ENCODE results near the gene TM9SF2. TPM values are rescaled to one million over a fixed set of nuclear protein-coding genes. Genes with fewer than 3 reads are reported as not detected.

Gene TM9SF2
- total RNA-seq, 1 donor from 2014 or later: 118 TPM

GRCh38 chr13:99564386-99564785 lies 63.1 kb downstream of the TM9SF2 start:
- Mint-ChIP-seq H3K27me3 (ENCODE audit: low read depth, unreplicated experiment) (no peaks in the 10 kb centered on the region), H3K36me3 (ENCODE audit: low read depth, unreplicated experiment) (peaks cover 21% of the 10 kb centered on the region), H3K4me3 (ENCODE audit: unreplicated experiment) (no peak overlapping the region), H3K9me3 (ENCODE audit: unreplicated experiment) (peaks cover 12% of the 10 kb centered on the region), H3K27ac (ENCODE audit: unreplicated experiment) (no peak overlapping the region), H3K4me1 (ENCODE audit: low read depth, unreplicated experiment) (peaks cover 2% of the 10 kb centered on the region)
- Histone ChIP-seq H3K27me3 (ENCODE audit: insufficient read depth, low read length) (no peaks in the 10 kb centered on the region), H3K27ac (ENCODE audit: low read depth, low read length) (no peak overlapping the region), H3K36me3 (ENCODE audit: insufficient read depth, low read length) (peaks cover 7% of the 10 kb centered on the region), H3K9me3 (ENCODE audit: insufficient read depth, low read depth, low read length) (peaks cover 3% of the 10 kb centered on the region), H3K79me2 (ENCODE audit: insufficient read depth, low read length) (no peaks in the 10 kb centered on the region), H2AFZ (ENCODE audit: low read depth, low read length) (no peak overlapping the region), H3K4me3 (ENCODE audit: insufficient read depth, low read depth, low read length) (no peak overlapping the region), H4K20me1 (ENCODE audit: insufficient read depth, low read length) (no peaks in the 10 kb centered on the region), H3K4me1 (ENCODE audit: insufficient read depth, low read length) (no peaks in the 10 kb centered on the region), H3K9ac (ENCODE audit: low read length) (no peak overlapping the region), H3K4me2 (ENCODE audit: low read length) (no peak overlapping the region)
- FAIRE-seq: no peak
- DNase-seq (ENCODE audit: low read depth): no peak
- TF ChIP-seq, protein P1, sequence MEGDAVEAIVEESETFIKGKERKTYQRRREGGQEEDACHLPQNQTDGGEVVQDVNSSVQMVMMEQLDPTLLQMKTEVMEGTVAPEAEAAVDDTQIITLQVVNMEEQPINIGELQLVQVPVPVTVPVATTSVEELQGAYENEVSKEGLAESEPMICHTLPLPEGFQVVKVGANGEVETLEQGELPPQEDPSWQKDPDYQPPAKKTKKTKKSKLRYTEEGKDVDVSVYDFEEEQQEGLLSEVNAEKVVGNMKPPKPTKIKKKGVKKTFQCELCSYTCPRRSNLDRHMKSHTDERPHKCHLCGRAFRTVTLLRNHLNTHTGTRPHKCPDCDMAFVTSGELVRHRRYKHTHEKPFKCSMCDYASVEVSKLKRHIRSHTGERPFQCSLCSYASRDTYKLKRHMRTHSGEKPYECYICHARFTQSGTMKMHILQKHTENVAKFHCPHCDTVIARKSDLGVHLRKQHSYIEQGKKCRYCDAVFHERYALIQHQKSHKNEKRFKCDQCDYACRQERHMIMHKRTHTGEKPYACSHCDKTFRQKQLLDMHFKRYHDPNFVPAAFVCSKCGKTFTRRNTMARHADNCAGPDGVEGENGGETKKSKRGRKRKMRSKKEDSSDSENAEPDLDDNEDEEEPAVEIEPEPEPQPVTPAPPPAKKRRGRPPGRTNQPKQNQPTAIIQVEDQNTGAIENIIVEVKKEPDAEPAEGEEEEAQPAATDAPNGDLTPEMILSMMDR (IDR thresholded peaks at IDR 0.05; ENCODE audit: insufficient read depth, low read depth, low read length): no peak
- TF ChIP-seq EZH2 (IDR thresholded peaks at IDR 0.05; ENCODE audit: insufficient read depth, low read length): no peak

DNA sequence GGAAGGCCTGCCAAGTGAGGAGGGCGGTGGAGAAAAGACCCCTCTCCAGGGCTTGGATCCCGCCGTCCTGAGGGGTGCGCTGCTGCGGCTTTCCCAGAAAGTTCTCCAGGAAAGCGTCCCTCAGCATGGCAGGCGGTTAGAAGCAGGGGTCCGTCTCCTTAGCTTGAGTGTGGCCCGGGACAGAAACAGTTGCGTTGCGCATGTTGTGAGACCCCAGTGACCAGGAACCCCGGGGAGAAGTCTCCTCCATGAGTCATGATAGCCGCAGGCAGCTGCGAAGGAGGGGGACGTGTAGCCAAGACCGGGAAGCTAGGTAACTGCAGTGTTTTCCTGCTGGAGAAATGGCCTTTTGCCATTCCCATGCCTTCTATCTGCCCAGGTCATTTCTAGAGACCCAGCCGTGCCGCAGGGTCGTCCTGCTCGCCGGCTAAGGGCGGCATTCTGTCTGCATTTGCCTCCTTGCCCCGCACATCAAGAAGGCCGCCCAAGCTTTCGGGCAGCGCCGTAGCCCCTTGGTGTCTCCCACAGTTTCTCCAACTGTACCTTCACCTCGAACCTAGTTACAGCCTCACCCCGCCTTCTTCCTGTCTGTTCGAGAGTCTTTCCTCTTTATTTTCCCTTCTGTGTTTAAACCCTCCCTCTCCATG lies 64.3 kb downstream of the TM9SF2 start:
- TF ChIP-seq EZH2 (IDR thresholded peaks at IDR 0.05; ENCODE audit: insufficient read depth, low read length): no peak
- TF ChIP-seq, protein P1 (IDR thresholded peaks at IDR 0.05; ENCODE audit: insufficient read depth, low read depth, low read length): no peak
- Mint-ChIP-seq H3K27ac (ENCODE audit: unreplicated experiment) (no peak overlapping the region), H3K9me3 (ENCODE audit: unreplicated experiment) (peaks cover 12% of the 10 kb centered on the region), H3K36me3 (ENCODE audit: low read depth, unreplicated experiment) (peaks cover 21% of the 10 kb centered on the region), H3K27me3 (ENCODE audit: low read depth, unreplicated experiment) (no peaks in the 10 kb centered on the region), H3K4me1 (ENCODE audit: low read depth, unreplicated experiment) (no peaks in the 10 kb centered on the region), H3K4me3 (ENCODE audit: unreplicated experiment) (no peak overlapping the region)
- no peaks in the 10 kb centered on the region for H4K20me1 ChIP-seq (ENCODE audit: insufficient read depth, low read length)
- H3K9ac ChIP-seq (ENCODE audit: low read length): no peak overlapping the region
- H3K27me3 ChIP-seq (ENCODE audit: insufficient read depth, low read length): no peaks in the 10 kb centered on the region
- H3K9me3 ChIP-seq (ENCODE audit: insufficient read depth, low read depth, low read length): peaks cover 3% of the 10 kb centered on the region
- no peak overlapping the region for H3K4me3 ChIP-seq (ENCODE audit: insufficient read depth, low read depth, low read length)
- H3K36me3 ChIP-seq (ENCODE audit: insufficient read depth, low read length): peaks cover 2% of the 10 kb centered on the region
- H3K4me1 ChIP-seq (ENCODE audit: insufficient read depth, low read length): no peaks in the 10 kb centered on the region
- no peaks in the 10 kb centered on the region for H3K79me2 ChIP-seq (ENCODE audit: insufficient read depth, low read length)
- H2AFZ ChIP-seq (ENCODE audit: low read depth, low read length): no peak overlapping the region
- no peak for FAIRE-seq
- DNase-seq (ENCODE audit: low read depth): no peak
- no peak overlapping the region for H3K4me2 ChIP-seq (ENCODE audit: low read length)
- H3K27ac ChIP-seq (ENCODE audit: low read depth, low read length): no peak overlapping the region

Measured in astrocyte (in vitro differentiated cells and primary cell).